ENCODE results near the gene ALDOA.

DNA sequence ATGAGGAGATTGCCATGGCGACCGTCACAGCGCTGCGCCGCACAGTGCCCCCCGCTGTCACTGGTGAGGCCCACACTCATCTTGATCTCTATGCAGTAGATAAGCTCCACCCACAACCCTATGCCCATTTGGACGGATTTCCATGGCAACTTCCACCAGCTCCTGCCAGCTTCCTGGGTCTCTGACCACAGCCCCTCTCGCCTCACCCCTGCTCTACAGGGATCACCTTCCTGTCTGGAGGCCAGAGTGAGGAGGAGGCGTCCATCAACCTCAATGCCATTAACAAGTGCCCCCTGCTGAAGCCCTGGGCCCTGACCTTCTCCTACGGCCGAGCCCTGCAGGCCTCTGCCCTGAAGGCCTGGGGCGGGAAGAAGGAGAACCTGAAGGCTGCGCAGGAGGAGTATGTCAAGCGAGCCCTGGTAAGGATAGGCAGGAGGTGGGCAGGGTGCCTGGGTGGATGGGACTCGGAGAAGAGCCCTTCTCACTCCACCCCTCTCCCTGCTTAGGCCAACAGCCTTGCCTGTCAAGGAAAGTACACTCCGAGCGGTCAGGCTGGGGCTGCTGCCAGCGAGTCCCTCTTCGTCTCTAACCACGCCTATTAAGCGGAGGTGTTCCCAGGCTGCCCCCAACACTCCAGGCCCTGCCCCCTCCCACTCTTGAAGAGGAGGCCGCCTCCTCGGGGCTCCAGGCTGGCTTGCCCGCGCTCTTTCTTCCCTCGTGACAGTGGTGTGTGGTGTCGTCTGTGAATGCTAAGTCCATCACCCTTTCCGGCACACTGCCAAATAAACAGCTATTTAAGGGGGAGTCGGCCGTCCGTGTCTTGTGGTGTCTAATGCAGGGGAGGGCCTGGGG, 4.3 kb downstream of the ALDOA start:
- TF ChIP-seq YY1 (IDR thresholded peaks at IDR 0.05; ENCODE audit: low read depth, low read length) = no peak
- TF ChIP-seq FOS (IDR thresholded peaks at IDR 0.05; ENCODE audit: borderline replicate concordance, extremely low read depth, insufficient read length) = no peak
- no peak for TF ChIP-seq NFYB (IDR thresholded peaks at IDR 0.05; ENCODE audit: insufficient read depth, low read depth, low read length)
- TF ChIP-seq SPI1 (IDR thresholded peaks at IDR 0.05; ENCODE audit: borderline replicate concordance, insufficient read depth, low read depth, low read length) = no peak
- TF ChIP-seq, protein P1, sequence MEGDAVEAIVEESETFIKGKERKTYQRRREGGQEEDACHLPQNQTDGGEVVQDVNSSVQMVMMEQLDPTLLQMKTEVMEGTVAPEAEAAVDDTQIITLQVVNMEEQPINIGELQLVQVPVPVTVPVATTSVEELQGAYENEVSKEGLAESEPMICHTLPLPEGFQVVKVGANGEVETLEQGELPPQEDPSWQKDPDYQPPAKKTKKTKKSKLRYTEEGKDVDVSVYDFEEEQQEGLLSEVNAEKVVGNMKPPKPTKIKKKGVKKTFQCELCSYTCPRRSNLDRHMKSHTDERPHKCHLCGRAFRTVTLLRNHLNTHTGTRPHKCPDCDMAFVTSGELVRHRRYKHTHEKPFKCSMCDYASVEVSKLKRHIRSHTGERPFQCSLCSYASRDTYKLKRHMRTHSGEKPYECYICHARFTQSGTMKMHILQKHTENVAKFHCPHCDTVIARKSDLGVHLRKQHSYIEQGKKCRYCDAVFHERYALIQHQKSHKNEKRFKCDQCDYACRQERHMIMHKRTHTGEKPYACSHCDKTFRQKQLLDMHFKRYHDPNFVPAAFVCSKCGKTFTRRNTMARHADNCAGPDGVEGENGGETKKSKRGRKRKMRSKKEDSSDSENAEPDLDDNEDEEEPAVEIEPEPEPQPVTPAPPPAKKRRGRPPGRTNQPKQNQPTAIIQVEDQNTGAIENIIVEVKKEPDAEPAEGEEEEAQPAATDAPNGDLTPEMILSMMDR (IDR thresholded peaks at IDR 0.05 in 2 of 3, conservative IDR thresholded peaks at IDR 0.05 in 1 of 3; ENCODE audit: control insufficient read depth in 2 of 3, extremely low read depth in 1 of 3, insufficient read depth in 1 of 3, low read depth in 3 of 3, low read length in 3 of 3) = no peak
- TF ChIP-seq, protein P2, sequence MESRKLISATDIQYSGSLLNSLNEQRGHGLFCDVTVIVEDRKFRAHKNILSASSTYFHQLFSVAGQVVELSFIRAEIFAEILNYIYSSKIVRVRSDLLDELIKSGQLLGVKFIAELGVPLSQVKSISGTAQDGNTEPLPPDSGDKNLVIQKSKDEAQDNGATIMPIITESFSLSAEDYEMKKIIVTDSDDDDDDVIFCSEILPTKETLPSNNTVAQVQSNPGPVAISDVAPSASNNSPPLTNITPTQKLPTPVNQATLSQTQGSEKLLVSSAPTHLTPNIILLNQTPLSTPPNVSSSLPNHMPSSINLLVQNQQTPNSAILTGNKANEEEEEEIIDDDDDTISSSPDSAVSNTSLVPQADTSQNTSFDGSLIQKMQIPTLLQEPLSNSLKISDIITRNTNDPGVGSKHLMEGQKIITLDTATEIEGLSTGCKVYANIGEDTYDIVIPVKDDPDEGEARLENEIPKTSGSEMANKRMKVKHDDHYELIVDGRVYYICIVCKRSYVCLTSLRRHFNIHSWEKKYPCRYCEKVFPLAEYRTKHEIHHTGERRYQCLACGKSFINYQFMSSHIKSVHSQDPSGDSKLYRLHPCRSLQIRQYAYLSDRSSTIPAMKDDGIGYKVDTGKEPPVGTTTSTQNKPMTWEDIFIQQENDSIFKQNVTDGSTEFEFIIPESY (IDR thresholded peaks at IDR 0.05) = no peak
- TF ChIP-seq RELA (IDR thresholded peaks at IDR 0.05; ENCODE audit: borderline replicate concordance, partially characterized antibody) = no peak
- TF ChIP-seq, protein P3, sequence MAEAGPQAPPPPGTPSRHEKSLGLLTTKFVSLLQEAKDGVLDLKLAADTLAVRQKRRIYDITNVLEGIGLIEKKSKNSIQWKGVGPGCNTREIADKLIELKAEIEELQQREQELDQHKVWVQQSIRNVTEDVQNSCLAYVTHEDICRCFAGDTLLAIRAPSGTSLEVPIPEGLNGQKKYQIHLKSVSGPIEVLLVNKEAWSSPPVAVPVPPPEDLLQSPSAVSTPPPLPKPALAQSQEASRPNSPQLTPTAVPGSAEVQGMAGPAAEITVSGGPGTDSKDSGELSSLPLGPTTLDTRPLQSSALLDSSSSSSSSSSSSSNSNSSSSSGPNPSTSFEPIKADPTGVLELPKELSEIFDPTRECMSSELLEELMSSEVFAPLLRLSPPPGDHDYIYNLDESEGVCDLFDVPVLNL (IDR thresholded peaks at IDR 0.05; ENCODE audit: low read depth, low read length) = no peak
- TF ChIP-seq ZZZ3 (IDR thresholded peaks at IDR 0.05; ENCODE audit: control insufficient read depth, insufficient read length, low read depth) = no peak
- TF ChIP-seq, protein P4, sequence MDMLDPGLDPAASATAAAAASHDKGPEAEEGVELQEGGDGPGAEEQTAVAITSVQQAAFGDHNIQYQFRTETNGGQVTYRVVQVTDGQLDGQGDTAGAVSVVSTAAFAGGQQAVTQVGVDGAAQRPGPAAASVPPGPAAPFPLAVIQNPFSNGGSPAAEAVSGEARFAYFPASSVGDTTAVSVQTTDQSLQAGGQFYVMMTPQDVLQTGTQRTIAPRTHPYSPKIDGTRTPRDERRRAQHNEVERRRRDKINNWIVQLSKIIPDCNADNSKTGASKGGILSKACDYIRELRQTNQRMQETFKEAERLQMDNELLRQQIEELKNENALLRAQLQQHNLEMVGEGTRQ (IDR thresholded peaks at IDR 0.05; ENCODE audit: borderline replicate concordance, low read depth, low read length) = no peak
- no peak for TF ChIP-seq NR2C2 (IDR thresholded peaks at IDR 0.05; ENCODE audit: borderline replicate concordance, control insufficient read depth, insufficient read length, low read depth)

All from GM12878 (cell line).